HG03565 (cell line): ENCODE data around the gene LTBR.
"Not testable (repeated sequence)": the region's sequence is repeated elsewhere in the genome, so short reads cannot be mapped to it uniquely, and the experiment has no call there.

Source experiments
- ATAC-seq: cut with Tn5 transposase; IDR thresholded peaks from one replicate; pipeline ENCODE4 v1.9.1; 2021; ENCODE audit warnings: mild to moderate bottlenecking, moderate library complexity; ENCODE audit not compliant: unreplicated experiment

LTBR gene

GRCh38 chr12:6423267-6424007 is 39.5 kb downstream of the LTBR start:
- no peak for ATAC-seq

DNA sequence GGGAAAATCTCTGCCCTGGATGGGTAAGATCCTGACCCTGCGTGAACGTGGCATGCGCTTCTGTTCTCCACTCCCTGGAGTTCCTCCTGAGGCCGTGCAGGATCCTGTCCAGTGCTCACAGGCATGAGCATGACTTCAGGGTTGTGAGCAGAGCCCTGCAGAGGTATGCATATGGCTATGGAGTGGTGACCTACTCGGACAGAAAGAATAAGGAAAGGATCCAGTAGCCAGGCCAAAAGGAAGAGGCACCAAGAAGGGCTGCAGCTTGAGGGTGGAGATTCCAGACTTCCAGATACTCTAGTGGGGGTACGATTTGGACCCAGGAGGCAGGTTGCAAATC is 40.0 kb downstream of the LTBR start:
- no peak for ATAC-seq

- ATAC-seq = no peak
Measured at GRCh38 chr12:6424866-6425265, 40.9 kb downstream of the LTBR start.

DNA sequence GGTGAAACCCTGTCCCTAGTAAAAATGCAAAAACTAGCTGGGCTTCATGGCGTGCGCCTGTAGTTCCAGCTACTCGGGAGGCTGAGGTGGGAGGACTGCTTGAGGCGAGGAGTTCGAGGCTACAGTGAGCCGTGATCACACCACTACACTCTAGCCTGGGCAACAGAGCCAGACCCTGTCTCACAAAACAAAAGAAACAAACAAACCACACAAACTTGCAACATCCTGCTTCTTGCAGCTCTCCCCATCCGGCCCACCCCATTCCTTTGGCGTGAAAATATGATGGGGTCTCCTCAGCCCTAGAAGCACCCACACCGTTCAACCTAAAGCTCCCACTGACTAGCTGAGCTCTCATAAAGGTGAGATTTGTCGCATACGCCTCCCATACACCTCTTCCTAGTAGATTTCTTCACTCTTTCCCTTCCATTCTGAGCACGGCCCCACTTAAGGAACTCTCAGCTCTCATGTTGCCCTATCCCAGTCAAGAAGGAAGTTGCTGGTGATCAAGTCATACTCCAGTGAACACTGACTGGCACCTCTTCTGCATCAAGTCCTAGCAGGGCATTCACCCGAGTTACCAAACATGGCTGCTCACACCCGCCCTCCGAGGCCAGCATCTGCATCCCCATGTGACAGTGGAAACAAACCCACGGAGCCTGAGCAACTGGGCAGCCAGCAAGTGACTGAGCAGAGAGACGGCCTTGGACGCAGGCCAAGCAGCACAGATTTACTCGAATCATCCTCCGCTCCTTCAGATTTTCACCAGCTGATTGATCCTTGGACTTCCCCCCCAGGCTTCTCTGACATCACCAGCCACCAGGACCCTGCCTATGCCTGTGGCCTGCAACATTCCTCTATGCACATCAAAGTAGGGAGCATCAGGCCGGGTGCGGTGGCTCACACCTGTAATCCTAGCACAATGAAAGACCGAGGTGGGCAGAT is 41.9 kb downstream of the LTBR start:
- ATAC-seq = no peak

DNA sequence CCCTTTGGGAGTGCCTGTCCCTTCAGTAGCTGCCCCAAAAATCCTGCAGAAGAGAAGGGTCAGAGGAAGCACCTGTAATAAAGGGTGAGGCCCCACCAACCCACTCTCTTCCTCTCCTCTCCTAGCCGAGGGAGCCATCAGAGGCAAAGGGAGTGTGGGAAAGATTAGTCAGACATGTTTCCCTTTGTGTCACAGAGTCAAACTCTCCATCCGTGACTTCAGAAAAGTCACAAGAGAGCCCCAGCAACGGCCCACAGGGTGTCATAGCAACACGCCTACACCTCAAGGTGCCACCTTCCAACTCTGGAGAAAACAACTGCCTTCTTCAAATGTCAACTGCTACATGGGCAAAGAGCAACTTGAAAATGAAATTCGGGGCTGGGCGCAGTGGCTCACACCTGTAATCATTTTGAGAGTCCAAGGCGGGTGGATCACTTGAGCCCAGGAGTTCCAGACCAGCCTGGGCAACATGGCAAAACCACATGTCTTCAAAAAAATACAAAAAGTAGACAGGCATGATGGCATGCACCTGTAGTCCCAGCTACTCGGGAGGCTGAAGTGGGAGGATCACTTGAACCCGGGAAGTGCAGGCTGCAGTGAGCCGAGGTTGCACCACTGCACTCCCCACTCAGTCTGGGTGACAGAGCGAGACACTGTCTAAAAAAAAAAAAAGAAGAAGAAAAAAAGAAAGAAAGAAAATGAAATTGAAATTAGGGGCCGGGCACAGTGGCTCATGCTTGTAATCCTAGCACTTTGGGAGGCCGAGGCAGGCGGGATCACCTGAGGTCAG is 43.1 kb downstream of the LTBR start:
- peak; percentile 49 for ATAC-seq

GRCh38 chr12:6427796-6428195 is 43.8 kb downstream of the LTBR start:
- not testable (repeated sequence) for ATAC-seq

- no peak for ATAC-seq
Measured at GRCh38 chr12:6428326-6428725, 44.4 kb downstream of the LTBR start.

GRCh38 chr12:6430124-6430989 is 46.4 kb downstream of the LTBR start:
- no peak for ATAC-seq

DNA sequence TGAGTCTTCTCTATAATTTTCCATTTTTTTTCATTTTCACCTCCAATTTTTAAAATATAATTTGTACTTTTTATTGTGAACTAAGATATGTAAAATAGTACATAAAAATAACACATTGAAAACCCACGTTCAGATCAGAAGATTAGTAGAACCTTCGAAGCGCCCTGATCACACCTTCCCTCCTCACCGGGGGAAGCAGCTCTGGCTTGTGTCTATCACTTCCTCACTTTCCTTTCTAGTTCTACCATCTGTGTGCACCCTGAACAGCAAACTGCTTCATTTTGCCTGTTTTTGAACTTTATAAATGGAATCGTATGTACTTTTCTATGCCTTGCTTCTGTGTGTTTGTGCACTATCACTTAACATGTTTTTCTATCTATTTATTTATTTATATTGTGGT is 49.0 kb downstream of the LTBR start:
- no peak for ATAC-seq

DNA sequence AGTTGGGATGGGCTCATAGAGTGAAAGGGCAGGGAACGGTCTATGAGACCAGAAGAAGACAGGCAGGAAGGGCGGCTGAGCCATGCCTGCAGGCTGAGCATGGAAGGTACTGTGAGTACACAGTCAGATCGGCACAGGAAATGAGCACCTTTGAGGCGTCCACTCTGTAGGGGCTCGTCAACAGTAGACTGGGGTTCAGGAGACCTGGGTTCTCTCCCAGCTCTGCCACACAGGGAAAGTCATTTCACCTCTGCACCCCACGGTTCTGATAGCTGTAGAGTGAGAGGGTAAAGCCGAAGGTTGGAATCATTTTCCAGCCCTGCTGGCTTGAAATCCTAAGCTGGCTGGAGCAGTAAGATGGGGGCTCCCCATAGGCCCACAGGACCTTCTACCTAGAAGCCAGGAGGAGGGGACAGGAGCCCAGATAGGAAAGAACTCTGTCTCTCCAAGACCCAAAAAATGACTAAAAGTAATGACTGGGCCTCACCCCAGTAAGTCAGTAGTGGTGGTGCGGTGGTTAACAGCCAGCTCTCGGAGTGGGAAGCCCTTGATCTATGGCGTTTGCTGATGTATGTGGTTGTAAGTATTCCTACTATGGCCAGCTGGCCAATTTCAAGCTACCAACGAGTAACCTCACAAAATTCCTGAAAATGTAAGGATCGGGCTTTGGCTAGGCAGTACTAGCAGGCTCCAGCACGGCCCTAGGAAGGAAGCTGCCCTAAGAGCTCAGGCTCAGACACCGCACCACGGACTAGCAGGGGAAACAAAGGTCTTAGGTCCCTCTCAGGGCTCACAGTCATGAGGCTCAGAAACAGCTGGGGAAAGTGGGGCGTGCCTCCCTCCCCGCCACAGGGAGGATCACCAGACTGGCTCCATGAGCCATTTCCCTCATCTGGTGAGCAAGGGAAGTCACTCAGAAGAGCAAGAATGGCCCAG is 50.5 kb downstream of the LTBR start:
- no peak for ATAC-seq

- no peak for ATAC-seq
Measured at GRCh38 chr12:6435961-6436715, 52.2 kb downstream of the LTBR start.

DNA sequence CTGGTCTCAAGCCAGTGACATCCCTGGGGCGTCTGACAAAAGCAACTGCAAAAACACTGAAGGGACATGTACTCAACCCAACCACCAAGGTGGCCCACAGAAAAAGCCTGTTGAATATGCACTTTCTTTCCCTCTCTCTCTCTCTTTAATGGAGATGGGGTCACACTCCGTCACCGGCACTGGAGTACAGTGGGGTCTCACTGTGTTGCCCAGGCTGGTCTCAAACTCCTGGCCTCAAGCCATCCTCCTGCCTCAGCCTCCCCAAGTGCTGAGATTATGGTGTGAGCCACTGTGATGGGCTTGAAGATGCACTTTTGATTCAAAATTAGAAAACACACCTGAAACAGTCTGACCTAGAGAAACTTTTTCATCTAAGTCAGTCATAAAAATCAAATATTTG is 53.6 kb downstream of the LTBR start:
- ATAC-seq = no peak

GRCh38 chr12:6438345-6438744 is 54.4 kb downstream of the LTBR start:
- ATAC-seq = no peak

- no peak for ATAC-seq
Measured at GRCh38 chr12:6440391-6440790, 56.4 kb downstream of the LTBR start.
